Gastrocnemius medialis (tissue), 4 donors: ENCODE results near the gene RBFOX1.

Experiments
- POLR2A ChIP-seq, 2 donors: fragments of 450-650 bp; IDR thresholded peaks; one replicate each; pipeline ENCODE4 v1.6.1; 2017; ENCODE audit warnings: antibody characterized with exemption in 2 of 2, mild to moderate bottlenecking in 2 of 2, moderate library complexity in 2 of 2
- TF ChIP-seq, protein P1 (sequence below), 5 experiments: fragments of 450-650 bp in 3 of 5; fragments of 200-600 bp in 2 of 5; sonication (generic) in 2 of 5; IDR thresholded peaks in 4 of 5; conservative IDR thresholded peaks in 1 of 5; 1 replicate in 4 of 5; 2 replicates in 1 of 5; pipeline ENCODE4 v1.5.1; 2016 to 2019; ENCODE audit warnings: antibody characterized with exemption in 5 of 5, mild to moderate bottlenecking in 3 of 5, moderate library complexity in 3 of 5

DNA sequence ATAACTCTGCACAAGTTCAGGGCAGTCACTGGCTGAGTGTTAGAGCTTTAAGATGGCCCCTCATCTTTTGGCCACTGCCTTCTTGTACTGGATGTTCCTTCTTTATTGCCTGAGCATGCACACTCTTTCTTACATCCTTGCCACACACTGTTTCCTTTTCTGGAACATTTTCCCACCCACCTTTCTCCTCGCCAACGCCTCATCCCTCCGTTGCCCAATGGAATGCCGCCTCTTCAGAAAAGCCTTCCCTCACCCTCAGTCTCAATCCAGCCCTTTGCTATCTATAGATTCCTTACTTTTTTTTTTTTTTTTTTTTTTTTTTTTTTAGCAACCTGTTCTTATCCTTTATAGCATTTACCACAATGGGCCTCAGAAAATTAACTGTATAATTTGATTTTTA, 47.9 kb upstream of the RBFOX1 start:
- TF ChIP-seq, protein P1, sequence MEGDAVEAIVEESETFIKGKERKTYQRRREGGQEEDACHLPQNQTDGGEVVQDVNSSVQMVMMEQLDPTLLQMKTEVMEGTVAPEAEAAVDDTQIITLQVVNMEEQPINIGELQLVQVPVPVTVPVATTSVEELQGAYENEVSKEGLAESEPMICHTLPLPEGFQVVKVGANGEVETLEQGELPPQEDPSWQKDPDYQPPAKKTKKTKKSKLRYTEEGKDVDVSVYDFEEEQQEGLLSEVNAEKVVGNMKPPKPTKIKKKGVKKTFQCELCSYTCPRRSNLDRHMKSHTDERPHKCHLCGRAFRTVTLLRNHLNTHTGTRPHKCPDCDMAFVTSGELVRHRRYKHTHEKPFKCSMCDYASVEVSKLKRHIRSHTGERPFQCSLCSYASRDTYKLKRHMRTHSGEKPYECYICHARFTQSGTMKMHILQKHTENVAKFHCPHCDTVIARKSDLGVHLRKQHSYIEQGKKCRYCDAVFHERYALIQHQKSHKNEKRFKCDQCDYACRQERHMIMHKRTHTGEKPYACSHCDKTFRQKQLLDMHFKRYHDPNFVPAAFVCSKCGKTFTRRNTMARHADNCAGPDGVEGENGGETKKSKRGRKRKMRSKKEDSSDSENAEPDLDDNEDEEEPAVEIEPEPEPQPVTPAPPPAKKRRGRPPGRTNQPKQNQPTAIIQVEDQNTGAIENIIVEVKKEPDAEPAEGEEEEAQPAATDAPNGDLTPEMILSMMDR (IDR thresholded peaks at IDR 0.05 in 4 of 5, conservative IDR thresholded peaks at IDR 0.05 in 1 of 5), result no peak
- no peak for TF ChIP-seq POLR2A (IDR thresholded peaks at IDR 0.05)
